Fibroblast of upper back skin (primary cell): ENCODE results near the gene TMEM44.
A peak's percentile ranks its signal among the peaks of the same experiment; 100 is the strongest.
"Not testable (repeated sequence)": the region's sequence is repeated elsewhere in the genome, so short reads cannot be mapped to it uniquely, and the experiment has no call there.

Experiments
- DNase-seq: peaks from one replicate; pipeline ENCODE4 v3.0.0-alpha.2; 2013

TMEM44 gene

GRCh38 chr3:194640829-194641228 is 7.6 kb upstream of the TMEM44 start:
- peak; percentile 16 for DNase-seq

- DNase-seq = no peak
Measured at GRCh38 chr3:194638991-194639605, 5.9 kb upstream of the TMEM44 start.

GRCh38 chr3:194637541-194638400 is 4.6 kb upstream of the TMEM44 start:
- DNase-seq = no peak

DNA sequence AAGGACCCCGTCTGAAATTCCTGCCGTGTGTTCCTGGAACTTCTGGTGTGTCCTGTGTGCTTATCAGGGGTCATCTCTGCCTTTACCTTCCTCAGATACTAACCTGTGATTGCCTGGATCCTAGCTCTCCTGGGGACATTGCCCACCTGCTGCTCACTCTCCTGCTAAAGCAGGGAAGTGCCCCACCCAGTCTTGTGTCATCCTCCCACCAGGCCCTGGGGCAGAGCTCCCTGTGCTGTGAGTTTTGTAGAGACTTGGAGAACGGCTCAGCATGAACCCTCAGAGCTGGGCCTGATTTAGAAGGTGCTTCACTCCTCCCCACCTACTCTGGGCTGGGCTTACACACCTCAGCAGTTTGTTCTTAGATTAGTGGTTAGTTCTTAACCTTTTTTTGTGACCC is 3.8 kb upstream of the TMEM44 start:
- DNase-seq = no peak

- peak; percentile 25 for DNase-seq
Measured at GRCh38 chr3:194632809-194633348, 340 bp downstream of the TMEM44 start.

- DNase-seq = no peak
Measured at GRCh38 chr3:194632226-194632808, 902 bp downstream of the TMEM44 start.

GRCh38 chr3:194631696-194632095 is 1.5 kb downstream of the TMEM44 start:
- DNase-seq = no peak

DNA sequence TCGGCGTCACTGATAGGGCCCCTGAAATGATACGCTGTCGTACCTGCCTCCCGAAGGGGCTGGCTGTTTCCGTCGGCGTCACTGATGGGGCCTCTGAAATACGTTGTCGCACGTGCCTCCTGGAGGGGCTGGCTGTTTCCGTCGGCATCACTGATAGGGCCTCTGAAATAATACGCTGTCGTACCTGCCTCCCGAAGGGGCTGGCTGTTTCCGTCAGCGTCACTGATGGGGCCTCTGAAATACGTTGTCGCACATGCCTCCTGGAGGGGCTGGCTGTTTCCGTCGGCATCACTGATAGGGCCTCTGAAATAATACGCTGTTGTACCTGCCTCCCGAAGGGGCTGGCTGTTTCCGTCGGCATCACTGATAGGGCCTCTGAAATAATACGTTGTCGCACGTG is 2.5 kb downstream of the TMEM44 start:
- DNase-seq = not testable (repeated sequence)

- no peak for DNase-seq
Measured at GRCh38 chr3:194624956-194625355, 8.3 kb downstream of the TMEM44 start.

DNA sequence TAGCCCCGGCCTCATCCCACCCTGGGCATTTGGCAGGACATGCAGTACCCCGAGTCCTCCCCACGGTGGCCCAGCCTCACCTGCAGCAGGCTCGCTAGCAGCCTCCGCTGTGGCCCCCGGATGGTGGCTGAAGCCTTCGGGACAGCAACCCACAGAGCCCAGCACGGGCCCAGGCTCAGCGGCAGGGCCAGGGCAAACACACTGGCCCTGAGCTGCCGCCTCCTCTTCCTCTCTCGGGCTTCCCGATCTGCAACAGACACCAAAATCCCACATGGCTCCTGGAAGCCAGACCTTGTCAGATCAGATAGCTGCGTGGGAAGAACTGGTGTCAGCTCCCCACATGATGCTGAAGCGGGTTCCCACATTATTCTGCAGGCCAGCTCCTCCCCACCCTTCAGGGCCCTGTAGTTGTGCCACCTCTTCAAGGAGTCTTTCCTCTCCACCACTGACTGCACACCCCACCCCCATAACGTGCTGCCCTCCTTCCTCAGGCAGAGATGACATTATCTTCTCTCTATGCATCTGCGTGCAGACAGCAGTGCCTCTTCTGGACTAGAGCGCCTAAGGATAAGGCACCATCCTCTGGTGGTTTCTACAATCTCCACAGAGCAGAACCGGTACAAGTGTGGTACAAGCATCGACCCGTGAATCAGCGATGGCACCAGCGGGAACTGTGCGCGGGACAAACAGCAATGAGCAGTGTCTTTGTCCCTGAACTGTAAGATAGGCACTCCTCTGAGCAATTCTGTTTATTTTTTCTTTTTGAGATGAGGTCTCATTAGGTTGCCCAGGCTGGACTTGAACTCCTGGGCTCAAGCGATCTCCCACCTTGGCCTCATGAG is 9.5 kb downstream of the TMEM44 start:
- no peak for DNase-seq

DNA sequence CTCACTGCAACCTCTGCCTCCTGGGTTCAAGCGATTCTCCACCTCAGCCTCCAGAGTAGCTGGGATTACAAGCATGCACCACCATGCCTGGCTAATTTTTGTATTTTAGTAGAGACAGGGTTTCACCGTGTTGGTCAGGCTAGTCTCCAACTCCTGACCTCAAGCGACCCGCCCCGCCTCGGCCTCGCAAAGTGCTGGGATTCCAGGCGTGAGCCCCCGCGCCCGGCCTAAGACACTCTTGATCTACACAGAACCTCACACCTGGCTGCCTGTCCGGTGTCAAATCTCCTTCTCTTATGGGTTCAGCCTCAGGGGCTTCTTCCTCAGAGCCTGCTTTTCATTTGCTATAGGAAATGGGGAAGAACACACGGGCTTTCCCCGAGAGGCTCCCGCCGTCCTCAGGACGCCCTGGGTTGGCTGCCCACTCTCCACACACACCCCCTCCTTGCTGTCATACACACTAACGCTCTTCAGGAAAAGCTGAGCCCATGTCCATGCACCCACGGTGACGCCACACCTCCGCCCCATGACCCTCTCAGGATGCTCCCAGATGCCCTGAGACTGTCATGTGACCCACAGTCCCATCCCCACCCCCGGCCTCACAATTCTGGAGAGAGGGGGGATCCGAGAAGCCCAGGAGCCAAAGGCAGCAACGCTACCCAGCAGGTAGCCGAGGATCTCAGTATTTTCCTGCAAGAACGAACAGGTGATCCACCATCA is 10.4 kb downstream of the TMEM44 start:
- DNase-seq = no peak

DNA sequence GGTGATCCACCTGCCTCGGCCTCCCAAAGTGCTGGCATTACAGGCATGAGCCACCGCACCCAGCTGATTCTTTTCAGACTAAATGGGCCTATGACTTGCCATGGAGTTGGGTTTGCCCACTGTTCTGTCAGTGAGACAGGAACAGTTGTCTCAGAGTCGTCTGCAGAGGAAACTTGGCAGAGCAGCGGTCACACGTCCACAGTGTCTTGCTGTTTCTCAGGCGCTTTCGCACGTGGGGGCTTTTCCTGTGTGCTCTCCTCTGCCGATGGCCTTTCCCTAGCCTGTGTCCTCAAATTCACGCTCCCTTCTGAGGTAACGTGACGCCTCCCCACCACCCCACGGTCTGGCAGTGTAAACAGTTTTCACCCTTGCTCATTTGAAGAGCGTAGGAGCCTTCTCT is 11.3 kb downstream of the TMEM44 start:
- no peak for DNase-seq

DNA sequence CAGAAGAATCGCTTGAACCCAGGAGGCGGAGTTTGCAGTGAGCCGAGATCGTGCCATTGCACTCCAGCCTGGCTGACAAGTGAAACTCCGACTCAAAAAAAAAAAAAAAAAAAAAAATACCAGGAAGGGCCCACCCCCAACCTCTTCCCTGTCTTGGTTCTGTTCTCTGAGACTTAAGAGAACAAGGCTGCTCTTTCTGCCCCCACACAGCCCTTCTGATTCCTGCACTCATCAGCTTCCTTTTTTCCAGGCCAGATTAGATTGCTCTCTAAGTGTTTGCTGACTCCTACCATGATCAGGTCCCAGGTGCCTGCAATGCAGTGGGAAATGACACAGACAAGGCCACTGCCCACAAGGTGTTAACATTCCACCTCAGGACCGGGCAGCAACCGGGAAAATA is 13.0 kb downstream of the TMEM44 start:
- no peak for DNase-seq

DNA sequence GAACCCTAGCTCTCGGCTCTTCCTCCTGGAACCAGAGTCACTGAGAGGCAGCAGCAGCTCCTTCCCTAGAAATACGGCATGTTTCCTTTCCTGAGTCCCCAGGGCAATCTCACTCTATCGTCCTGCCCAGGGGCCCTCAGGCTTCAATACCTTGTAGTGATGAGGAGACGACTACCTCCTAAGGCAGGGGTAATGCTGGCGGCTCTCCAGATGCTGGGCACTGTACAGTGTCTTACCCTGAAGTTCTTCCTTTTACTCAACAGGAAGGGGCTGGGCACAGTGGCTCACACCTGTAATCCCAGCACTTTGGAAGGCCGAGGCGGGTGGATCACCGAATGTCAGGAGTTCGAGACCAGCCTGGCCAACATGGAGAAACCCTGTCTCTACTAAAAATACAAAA is 13.5 kb downstream of the TMEM44 start:
- DNase-seq = no peak

DNA sequence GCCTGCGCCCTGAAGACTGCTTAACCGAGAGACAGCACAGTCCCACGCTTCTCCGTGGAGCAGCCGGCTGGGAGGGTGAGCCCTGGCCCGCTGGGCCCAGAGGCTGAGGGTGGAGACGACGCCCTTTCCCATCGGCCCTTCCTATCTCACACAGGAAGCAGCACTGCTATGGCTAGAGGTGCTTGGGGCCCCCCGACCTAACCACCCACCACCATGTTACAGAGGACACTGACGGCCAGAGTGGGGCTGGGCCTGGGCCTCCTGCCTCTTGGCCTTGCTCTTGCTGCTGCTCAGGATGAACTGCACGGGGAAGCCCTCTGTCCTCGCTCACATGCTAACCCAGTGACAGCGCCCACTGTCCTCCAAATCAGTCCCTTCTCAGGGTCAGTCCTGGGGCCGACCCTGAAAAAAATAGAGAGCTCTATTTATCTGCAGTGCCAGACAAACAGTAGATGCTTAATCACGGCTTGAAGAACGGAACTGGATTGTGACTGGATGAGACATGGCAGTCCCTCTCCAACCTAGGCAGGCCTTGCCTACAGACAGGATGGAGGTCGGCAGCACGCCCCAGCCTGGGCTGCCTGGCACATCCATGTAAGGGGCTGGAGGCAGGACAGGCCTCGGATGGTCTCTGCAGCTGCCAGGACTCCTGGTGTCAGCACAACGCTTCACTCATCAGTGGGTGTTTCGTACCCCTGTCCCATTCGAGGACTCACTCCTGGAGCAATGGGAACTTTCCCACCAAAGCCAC is 14.2 kb downstream of the TMEM44 start:
- DNase-seq = no peak

- peak; percentile 71 for DNase-seq
Measured at GRCh38 chr3:194617827-194618226, 15.4 kb downstream of the TMEM44 start.

DNA sequence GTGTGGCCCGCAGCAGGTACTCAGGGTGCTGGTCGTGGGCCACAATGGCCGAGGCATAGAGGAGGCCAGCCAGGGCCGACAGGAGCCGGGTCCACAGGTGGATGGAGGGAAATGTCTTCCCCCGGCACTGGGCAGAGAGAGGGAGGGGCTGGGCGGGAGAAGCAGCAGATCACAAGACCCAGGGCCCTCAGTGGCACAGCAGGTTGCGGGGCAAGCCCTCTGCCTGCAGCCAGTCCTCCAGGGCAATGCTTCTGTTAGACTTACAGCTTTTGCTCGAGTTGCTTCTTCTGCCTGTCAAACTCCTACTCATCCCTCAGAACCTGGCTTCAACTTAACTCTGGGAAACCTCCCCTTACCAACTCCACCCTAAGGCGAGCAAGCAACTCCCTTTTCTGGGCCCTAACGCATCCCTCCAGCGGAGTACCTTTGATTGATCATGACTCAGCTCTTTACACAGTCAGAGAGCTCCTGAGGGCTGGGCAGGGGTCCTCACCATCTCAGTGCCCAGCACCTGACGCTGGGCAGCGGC is 16.0 kb downstream of the TMEM44 start:
- DNase-seq = no peak

DNA sequence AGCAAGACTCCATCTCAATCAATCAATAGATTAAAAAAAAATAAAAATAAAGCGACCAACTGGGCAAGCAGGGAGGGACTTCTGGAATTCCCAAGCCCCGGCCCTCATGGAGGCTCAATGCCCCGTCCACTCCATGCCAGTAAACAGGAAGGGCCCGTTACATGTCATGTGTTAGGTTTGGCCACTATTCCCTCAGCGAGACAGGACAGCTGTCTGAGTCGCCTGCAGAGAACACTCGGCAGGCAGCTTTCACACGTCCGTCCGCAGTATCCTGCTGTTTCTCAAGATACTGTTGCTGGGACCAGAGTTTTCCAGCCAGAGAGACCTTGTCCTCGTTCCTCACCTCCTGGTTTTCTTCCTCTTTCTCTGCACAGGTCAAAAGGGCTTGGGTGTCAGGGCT is 18.0 kb downstream of the TMEM44 start:
- no peak for DNase-seq

- DNase-seq = no peak
Measured at GRCh38 chr3:194612221-194612620, 21.0 kb downstream of the TMEM44 start.

GRCh38 chr3:194610689-194611088 is 22.5 kb downstream of the TMEM44 start:
- DNase-seq = no peak

- DNase-seq = no peak
Measured at GRCh38 chr3:194609601-194610000, 23.6 kb downstream of the TMEM44 start.
